HG03469 (cell line): ENCODE measurements around the gene ESRRA.
"Not testable (repeated sequence)": the region's sequence is repeated elsewhere in the genome, so short reads cannot be mapped to it uniquely, and the experiment has no call there.

Experiments
- ATAC-seq: cut with Tn5 transposase; IDR thresholded peaks from one replicate; pipeline ENCODE4 v1.9.1; 2021; ENCODE audit warnings: mild to moderate bottlenecking, moderate library complexity, moderate number of reproducible peaks; ENCODE audit not compliant: unreplicated experiment

ESRRA gene

GRCh38 chr11:64307795-64308194 is 2.5 kb downstream of the ESRRA start:
- ATAC-seq: not testable (repeated sequence)

GRCh38 chr11:64312947-64313346 is 7.6 kb downstream of the ESRRA start:
- no peak for ATAC-seq

GRCh38 chr11:64313491-64314145 is 8.3 kb downstream of the ESRRA start:
- no peak for ATAC-seq

- ATAC-seq: no peak
Measured at GRCh38 chr11:64314146-64314804, 9.0 kb downstream of the ESRRA start.

GRCh38 chr11:64314805-64315561 is 9.7 kb downstream of the ESRRA start:
- no peak for ATAC-seq

- not testable (repeated sequence) for ATAC-seq
Measured at GRCh38 chr11:64315667-64316526, 10.6 kb downstream of the ESRRA start.

GRCh38 chr11:64316672-64317324 is 11.5 kb downstream of the ESRRA start:
- ATAC-seq: no peak

GRCh38 chr11:64317325-64317960 is 12.1 kb downstream of the ESRRA start, which contains the start of gene TRMT112:
Gene TRMT112, minus strand, starts transcription at chr11:64317559. Its CDS starts 33 bp downstream, at chr11:64317526.
- peak; percentile 37 for ATAC-seq

- peak; percentile 45 for ATAC-seq
Measured at GRCh38 chr11:64317961-64318765, 12.8 kb downstream of the ESRRA start, which contains the start of gene PRDX5. Gene PRDX5, plus strand, starts transcription at chr11:64318121. Its CDS starts 95 bp downstream, at chr11:64318216.

GRCh38 chr11:64318766-64319761 is 13.7 kb downstream of the ESRRA start:
- ATAC-seq: no peak

- ATAC-seq: no peak
Measured at GRCh38 chr11:64320556-64320955, 15.2 kb downstream of the ESRRA start.

GRCh38 chr11:64321026-64321425 is 15.7 kb downstream of the ESRRA start:
- no peak for ATAC-seq

GRCh38 chr11:64321533-64321932 is 16.2 kb downstream of the ESRRA start:
- no peak for ATAC-seq

GRCh38 chr11:64322925-64323260 is 17.6 kb downstream of the ESRRA start:
- ATAC-seq: no peak

- no peak for ATAC-seq
Measured at GRCh38 chr11:64323373-64323772, 18.0 kb downstream of the ESRRA start.

- not testable (repeated sequence) for ATAC-seq
Measured at GRCh38 chr11:64323984-64324383, 18.7 kb downstream of the ESRRA start.

- no peak for ATAC-seq
Measured at GRCh38 chr11:64324692-64325469, 19.6 kb downstream of the ESRRA start.
